M059J (cell line): Measurements from ENCODE around the gene TBC1D8. TPM values are rescaled to one million over a fixed set of nuclear protein-coding genes. Genes with fewer than 3 reads are reported as not detected.
"Not testable (repeated sequence)": the region's sequence is repeated elsewhere in the genome, so short reads cannot be mapped to it uniquely, and the experiment has no call there.

Experiments
- DNase-seq: peaks from one replicate; pipeline ENCODE4 v3.0.0-alpha.2; 2012; ENCODE audit warnings: low read depth
- total RNA-seq: library from RNA; depleted of rRNA; stranded (reverse); fragments of >200 nt; shearing (Covaris generic); gene quantifications from 2 replicates; pipeline ENCODE4 v1.2.3, GENCODE V29; 2014

Gene TBC1D8
- total RNA-seq, 1 experiment from 2014 or later = 9.3 TPM

GRCh38 chr2:101064505-101064867, 86.7 kb downstream of the TBC1D8 start:
- no peak for DNase-seq

- no peak for DNase-seq
Measured at GRCh38 chr2:101064125-101064502, 87.1 kb downstream of the TBC1D8 start.

DNA sequence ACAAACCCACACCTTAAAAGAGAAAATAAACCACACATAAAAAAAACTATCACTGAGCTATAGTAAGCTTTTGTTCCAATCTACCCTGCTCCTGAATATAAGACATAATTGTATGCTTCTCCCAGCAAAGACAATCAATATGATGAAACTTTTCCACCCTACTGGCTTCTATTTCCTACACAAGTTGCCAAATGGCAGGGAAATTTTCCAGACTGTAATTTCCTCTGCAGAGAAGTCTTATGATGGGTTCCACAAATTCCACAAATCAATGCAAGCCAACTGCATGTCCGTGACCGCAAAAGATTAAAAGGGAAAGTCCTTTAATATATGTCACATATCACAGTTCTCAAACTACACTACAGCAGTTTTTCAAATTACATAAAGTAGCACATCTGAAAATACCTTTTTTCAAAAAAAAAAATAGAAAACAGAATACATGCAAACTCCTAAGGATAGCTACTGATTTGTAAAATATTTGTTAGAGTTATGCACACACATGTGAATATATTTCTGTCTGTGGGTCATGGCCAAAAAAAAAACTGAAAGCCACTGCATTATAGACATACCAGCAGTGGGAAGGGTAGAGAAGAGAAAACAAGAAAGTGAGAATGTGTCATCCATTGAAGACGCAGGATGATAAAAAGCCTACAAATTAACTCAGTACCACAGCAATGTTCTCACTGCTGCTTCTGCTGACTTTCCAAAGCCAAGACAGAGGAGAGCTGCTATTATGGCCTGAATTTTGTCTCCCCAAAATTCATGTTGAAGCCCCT, 87.6 kb downstream of the TBC1D8 start:
- no peak for DNase-seq

GRCh38 chr2:101058386-101058785, 92.8 kb downstream of the TBC1D8 start:
- no peak for DNase-seq

GRCh38 chr2:101057051-101057933, 93.9 kb downstream of the TBC1D8 start:
- DNase-seq = no peak

- no peak for DNase-seq
Measured at GRCh38 chr2:101053117-101053516, 98.1 kb downstream of the TBC1D8 start.

DNA sequence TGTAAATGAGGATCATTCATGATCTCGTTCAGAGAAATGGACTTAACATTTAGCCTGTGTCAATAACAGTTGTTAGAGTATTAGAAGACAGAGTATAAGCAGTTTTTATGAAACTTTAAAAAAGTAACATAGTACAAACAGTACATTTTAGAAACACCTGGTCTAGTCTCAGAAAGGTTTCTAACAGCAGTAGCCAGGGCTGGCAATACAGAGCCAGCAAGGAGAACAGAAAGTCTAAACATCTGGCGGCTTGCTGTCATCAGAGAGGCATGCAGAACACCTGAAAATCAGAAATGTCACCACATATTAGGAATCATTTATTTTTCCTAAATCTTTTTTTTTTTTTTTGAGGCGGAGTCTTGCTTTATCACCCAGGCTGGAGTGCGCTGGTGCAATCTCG, 99.0 kb downstream of the TBC1D8 start:
- no peak for DNase-seq

DNA sequence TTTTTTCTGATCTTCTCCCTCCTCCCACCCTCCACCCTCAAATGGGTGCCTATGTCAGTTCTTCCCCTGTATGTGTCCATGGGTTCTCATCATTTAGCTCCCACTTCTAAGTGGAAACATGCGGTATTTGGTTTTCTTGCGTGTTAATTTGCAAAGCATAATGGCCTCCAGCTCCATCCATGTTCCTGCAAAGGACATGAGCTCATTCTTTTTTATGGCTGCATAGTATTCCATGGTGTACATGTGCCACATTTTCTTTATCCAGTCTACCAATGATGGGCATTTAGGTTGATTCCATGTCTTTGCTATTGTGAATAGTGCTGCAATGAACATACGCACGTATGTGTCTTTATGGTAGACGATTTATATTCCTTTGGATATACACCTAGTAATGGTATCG, 100.3 kb downstream of the TBC1D8 start:
- DNase-seq = not testable (repeated sequence)

DNA sequence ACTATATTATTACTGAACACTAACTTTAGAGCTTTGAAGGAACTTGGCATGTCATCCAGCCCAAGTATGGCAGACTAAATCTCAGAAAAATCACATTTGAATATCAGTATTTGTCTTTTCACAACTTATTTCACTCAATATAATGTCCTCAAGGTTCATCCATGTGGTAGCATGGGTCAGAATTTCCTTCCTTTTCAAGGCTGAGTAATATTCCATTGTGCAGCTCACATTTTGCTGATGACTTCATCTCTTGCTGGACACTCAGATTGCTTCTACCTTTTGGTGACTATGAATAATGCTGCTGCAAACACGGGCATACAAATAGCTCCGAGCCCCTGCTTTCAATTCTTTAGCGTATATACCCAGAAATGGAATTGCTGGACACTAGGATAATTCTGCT, 102.4 kb downstream of the TBC1D8 start:
- no peak for DNase-seq

DNA sequence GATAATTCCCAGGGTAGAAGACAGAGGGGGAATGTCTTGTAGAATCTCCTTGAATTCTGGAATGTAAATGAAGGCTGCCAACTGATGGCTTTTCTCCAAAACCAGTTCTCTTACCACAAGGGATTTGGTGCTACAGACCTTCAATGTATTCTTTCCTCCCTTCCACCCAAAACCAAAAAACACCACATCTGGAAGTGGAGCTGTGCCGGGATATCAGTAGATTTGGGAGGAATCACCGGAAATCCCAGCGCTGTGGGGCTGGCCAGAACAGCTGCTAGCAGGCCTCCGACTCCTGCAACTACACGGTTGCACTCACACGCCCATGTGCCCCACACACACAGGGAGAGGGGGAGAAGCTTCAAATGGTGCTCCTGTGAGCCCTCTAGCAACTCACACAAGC, 103.4 kb downstream of the TBC1D8 start:
- DNase-seq = no peak

- DNase-seq = peak; percentile 95
Measured at GRCh38 chr2:101047075-101047766, 104.0 kb downstream of the TBC1D8 start.

DNA sequence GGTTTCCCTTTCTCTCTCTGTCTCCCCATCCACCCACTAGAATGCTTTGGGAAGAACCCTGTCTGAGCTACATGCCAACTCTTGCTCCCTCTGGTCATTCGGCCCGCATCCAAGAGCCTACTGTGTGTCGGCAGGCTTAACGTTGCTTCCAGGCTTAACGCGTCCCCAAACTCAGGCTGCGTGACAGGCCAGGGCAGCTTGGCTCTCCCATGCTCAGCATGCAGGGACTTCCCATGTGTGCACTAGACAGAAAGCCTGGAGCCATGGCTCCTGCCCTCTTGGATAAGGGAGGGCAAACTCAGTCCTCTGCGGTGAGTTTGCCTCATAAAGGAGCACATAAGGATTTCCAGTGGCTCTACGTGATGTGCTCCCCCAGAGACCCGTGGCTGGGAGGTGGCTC, 105.9 kb downstream of the TBC1D8 start:
- DNase-seq = no peak

DNA sequence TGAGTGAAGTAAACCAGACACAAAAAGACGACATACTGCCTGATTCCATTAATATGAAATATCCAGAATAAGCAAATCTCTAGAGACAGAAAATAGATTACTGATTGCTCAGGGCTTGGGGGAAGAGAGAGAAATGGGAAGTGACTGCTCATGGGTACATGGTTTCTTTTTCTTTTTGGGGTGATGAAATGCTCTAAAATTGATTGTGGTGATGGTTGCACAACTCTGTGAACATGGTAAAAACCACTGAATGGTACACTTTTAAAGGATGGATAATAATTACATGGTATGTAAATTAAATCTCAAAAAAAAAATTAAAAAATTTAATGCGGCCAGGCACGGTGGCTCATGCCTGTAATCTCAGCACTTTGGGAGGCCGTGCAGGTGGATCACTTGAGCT, 109.8 kb downstream of the TBC1D8 start:
- no peak for DNase-seq

DNA sequence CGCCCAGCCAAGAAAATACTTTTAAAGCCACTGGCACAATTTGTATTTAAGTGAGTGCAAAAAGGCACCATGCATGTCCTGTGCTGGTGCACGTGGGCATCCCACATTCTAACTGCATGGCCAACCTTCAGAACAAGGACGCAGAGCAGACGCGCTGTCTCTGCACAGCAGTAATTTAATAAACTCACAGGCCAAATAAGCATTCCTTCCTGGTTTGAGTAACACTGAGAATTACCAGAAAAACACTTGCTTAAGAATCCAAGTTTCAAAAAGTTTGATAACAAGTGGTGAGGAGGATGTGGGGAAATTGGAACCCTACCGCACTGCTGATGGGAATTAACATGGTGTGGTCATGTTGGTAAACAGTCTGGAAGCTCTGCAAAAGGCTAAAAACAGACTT, 110.4 kb downstream of the TBC1D8 start:
- DNase-seq = no peak

DNA sequence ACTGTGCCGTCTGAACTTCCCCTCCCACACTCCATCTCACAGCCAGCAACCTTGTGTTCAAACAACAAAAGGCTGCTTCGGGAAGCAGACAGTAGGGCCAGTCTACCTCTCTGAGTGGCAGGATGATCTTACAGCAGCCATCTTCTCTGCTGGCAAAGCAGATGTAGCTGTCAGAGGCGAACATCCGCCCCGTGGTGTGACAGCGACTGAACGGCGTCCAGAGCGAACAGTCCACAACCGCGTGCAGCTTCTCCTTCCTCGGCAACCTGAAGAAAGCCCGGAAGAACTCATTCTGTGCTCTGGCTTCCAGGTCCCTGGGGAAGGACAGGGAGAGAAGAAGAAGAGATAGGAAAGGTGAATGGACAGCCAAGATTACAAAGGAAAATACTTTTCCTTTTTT, 111.1 kb downstream of the TBC1D8 start:
- DNase-seq = no peak

GRCh38 chr2:101038455-101039255, 112.5 kb downstream of the TBC1D8 start:
- DNase-seq = peak; percentile 7

GRCh38 chr2:101037161-101037755, 113.9 kb downstream of the TBC1D8 start:
- DNase-seq = no peak

- peak; percentile 36 for DNase-seq
Measured at GRCh38 chr2:101036562-101036961, 114.6 kb downstream of the TBC1D8 start.

- no peak for DNase-seq
Measured at GRCh38 chr2:101032084-101032776, 119.0 kb downstream of the TBC1D8 start.

DNA sequence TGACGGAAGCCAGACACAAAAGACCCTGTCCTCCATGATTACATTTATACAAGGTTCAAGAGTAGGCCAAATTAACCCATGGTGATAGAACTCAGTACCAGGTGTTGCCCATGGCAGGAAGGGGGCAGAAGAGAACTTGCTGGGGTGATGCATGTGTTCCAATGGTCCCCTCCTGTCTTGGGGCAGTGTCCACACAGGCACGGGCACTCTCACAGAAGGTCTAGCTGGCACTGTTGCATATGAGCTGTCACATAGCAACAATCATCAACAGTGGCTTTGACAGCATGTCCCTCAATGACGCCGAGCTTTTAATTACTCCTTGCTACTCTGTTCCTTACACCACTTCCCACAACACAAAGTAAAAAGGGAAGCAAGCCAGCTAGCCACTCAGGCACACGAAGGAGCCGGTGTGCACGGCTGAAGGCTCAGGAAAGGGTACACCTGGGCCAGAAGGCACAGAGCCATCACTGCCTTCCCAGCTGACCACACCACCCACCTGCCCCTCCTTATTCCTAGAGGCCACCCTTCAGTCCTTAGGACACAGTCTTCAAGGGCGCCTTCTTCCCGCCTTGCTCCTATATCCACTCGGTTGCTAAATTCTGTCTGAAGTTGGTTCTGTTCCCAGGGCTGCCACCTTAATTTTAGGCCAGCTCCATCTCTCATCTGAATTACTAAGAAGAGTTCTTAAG, 120.2 kb downstream of the TBC1D8 start:
- peak; percentile 19 for DNase-seq
